Measurements from ENCODE around the gene G6PC1.
"Not testable (repeated sequence)": the region's sequence is repeated elsewhere in the genome, so short reads cannot be mapped to it uniquely, and the experiment has no call there.

Gene G6PC1

DNA sequence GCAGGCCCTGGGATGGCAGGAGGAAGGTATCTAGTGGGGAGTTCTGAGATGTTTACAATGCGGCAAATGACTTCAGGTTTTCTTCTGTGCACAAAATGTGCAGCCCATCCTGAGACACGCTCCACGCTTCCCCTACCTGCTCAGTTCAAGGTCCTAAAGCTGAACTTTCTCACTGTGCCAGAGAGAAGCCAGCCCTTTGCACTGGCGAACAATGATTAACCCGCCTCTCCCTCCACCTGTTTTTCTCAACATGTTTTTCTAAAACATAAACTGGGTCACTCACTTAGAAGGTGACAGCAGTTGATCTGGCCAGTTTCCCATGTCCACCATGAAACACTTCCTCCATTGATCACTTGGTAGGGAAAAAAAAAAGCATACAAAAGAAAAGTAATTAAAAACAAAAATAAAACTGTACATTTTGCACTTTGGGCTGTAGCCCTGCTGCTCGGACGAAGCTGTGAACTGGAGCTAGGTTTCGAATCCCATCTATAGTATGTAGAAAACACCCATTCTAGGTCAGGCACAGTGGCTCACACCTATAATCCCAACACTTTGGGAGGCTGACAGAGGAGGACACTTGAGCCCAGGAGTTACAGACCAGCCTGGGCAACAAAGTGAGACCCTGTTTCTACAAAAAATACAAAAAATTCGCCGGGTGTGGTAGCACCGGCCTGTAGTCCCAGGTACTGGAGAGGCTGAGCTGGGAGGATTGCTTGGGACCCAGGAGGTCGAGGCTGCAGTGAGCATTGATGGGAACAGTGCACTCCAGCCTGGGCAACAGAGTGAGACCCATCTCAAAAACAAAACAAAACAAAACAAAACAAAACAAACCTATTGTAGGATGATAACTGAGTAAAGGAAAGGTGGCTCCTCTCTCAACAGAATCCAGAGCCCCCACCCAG, 6.1 kb upstream of the G6PC1 start:
- H3K36me3 ChIP-seq (ENCODE audit: insufficient read depth, low read length) = no peaks in the 10 kb centered on the region
- no peaks in the 10 kb centered on the region for H4K20me1 ChIP-seq (ENCODE audit: insufficient read depth, low read length)
- no peak overlapping the region for H3K9ac ChIP-seq (ENCODE audit: low read length)
- peaks cover 3% of the 10 kb centered on the region; the same call in 1 of the 2 replicates for H3K27me3 ChIP-seq (ENCODE audit: insufficient read depth, low read length)
- H3K79me2 ChIP-seq (ENCODE audit: insufficient read depth, low read length) = no peaks in the 10 kb centered on the region
- no peaks in the 10 kb centered on the region for H3K4me1 ChIP-seq (ENCODE audit: insufficient read depth, low read length, severe bottlenecking)
- H3K9me2 ChIP-seq (ENCODE audit: low read depth, low read length) = no peaks in the 10 kb centered on the region
- no peaks in the 10 kb centered on the region for H3K9me3 ChIP-seq (ENCODE audit: low read length)
- H2AFZ ChIP-seq (ENCODE audit: low read length) = no peak overlapping the region
- H3K4me3 ChIP-seq (ENCODE audit: low read depth, low read length, poor library complexity, severe bottlenecking) = no peak overlapping the region
- no peak overlapping the region for H3K27ac ChIP-seq (ENCODE audit: low read depth, low read length, poor library complexity, severe bottlenecking)
- no peaks in the 10 kb centered on the region for H3F3A ChIP-seq (ENCODE audit: insufficient read depth, low read length)
- H3K4me2 ChIP-seq (ENCODE audit: low read length) = no peak overlapping the region
- TF ChIP-seq CTCF (IDR thresholded peaks at IDR 0.05; ENCODE audit: low read length) (no peak), EZH2 (IDR thresholded peaks at IDR 0.05; ENCODE audit: borderline replicate concordance, low read length) (no peak)

DNA sequence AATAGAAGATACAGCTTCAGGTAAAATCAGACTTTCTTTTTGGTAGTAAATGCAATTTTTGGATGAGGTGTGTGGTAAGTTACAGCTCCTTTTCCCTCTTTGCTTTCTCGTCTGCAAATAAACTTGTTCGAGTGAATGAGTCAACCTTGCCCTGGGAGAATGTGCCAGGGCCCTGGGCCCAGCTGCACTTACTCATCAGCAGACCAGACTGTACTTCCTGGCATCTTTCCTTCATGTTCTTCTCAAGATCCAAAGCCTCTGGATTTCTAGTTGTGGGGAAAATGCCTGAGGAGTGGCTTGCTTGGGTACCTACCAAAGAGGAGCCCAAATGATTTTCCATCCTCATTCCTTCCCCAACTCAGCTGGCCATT, 5.4 kb upstream of the G6PC1 start:
- TF ChIP-seq EZH2 (IDR thresholded peaks at IDR 0.05; ENCODE audit: borderline replicate concordance, low read length) (no peak), CTCF (IDR thresholded peaks at IDR 0.05; ENCODE audit: low read length) (no peak)
- Histone ChIP-seq H4K20me1 (ENCODE audit: insufficient read depth, low read length) (no peaks in the 10 kb centered on the region), H3F3A (ENCODE audit: insufficient read depth, low read length) (no peaks in the 10 kb centered on the region), H3K79me2 (ENCODE audit: insufficient read depth, low read length) (no peaks in the 10 kb centered on the region), H3K9me2 (ENCODE audit: low read depth, low read length) (no peaks in the 10 kb centered on the region), H3K4me1 (ENCODE audit: insufficient read depth, low read length, severe bottlenecking) (no peaks in the 10 kb centered on the region), H3K4me2 (ENCODE audit: low read length) (no peak overlapping the region), H3K9ac (ENCODE audit: low read length) (no peak overlapping the region), H3K9me3 (ENCODE audit: low read length) (no peaks in the 10 kb centered on the region), H3K4me3 (ENCODE audit: low read depth, low read length, poor library complexity, severe bottlenecking) (no peak overlapping the region), H3K27ac (ENCODE audit: low read depth, low read length, poor library complexity, severe bottlenecking) (no peak overlapping the region), H3K36me3 (ENCODE audit: insufficient read depth, low read length) (no peaks in the 10 kb centered on the region), H3K27me3 (ENCODE audit: insufficient read depth, low read length) (peaks cover 3% of the 10 kb centered on the region; the same call in 1 of the 2 replicates), H2AFZ (ENCODE audit: low read length) (no peak overlapping the region)

GRCh38 chr17:42898147-42898811, 2.3 kb upstream of the G6PC1 start:
- Histone ChIP-seq H2AFZ (ENCODE audit: low read length) (no peak overlapping the region), H3K36me3 (ENCODE audit: insufficient read depth, low read length) (no peaks in the 10 kb centered on the region), H3K27me3 (ENCODE audit: insufficient read depth, low read length) (peaks cover 3% of the 10 kb centered on the region; the same call in 1 of the 2 replicates), H3K4me2 (ENCODE audit: low read length) (no peak overlapping the region), H4K20me1 (ENCODE audit: insufficient read depth, low read length) (no peaks in the 10 kb centered on the region), H3K79me2 (ENCODE audit: insufficient read depth, low read length) (no peaks in the 10 kb centered on the region), H3K9me3 (ENCODE audit: low read length) (no peaks in the 10 kb centered on the region), H3K9ac (ENCODE audit: low read length) (no peak overlapping the region), H3K9me2 (ENCODE audit: low read depth, low read length) (no peaks in the 10 kb centered on the region), H3K4me3 (ENCODE audit: low read depth, low read length, poor library complexity, severe bottlenecking) (no peak overlapping the region), H3K4me1 (ENCODE audit: insufficient read depth, low read length, severe bottlenecking) (no peaks in the 10 kb centered on the region), H3K27ac (ENCODE audit: low read depth, low read length, poor library complexity, severe bottlenecking) (no peak overlapping the region), H3F3A (ENCODE audit: insufficient read depth, low read length) (no peaks in the 10 kb centered on the region)
- TF ChIP-seq EZH2 (IDR thresholded peaks at IDR 0.05; ENCODE audit: borderline replicate concordance, low read length) (no peak), CTCF (IDR thresholded peaks at IDR 0.05; ENCODE audit: low read length) (no peak)

- not testable (repeated sequence) for H3K9me3 ChIP-seq (ENCODE audit: low read length); H3K27ac ChIP-seq (ENCODE audit: low read depth, low read length, poor library complexity, severe bottlenecking); H4K20me1 ChIP-seq (ENCODE audit: insufficient read depth, low read length); H3K9ac ChIP-seq (ENCODE audit: low read length); H3K79me2 ChIP-seq (ENCODE audit: insufficient read depth, low read length); H3K4me1 ChIP-seq (ENCODE audit: insufficient read depth, low read length, severe bottlenecking); H3F3A ChIP-seq (ENCODE audit: insufficient read depth, low read length); H2AFZ ChIP-seq (ENCODE audit: low read length); H3K9me2 ChIP-seq (ENCODE audit: low read depth, low read length); H3K4me3 ChIP-seq (ENCODE audit: low read depth, low read length, poor library complexity, severe bottlenecking); H3K36me3 ChIP-seq (ENCODE audit: insufficient read depth, low read length); H3K27me3 ChIP-seq (ENCODE audit: insufficient read depth, low read length); H3K4me2 ChIP-seq (ENCODE audit: low read length)
Measured at GRCh38 chr17:42899981-42900380, 618 bp upstream of the G6PC1 start.
